ENCODE results near the gene PARP4. TPM values are rescaled to one million over a fixed set of nuclear protein-coding genes. Genes with fewer than 3 reads are reported as not detected.

PARP4 gene
- total and polyA plus RNA-seq, 2 of the 4 experiments (the other 2 are of a cell fraction): 31.7 to 50.2 TPM

- ChIA-PET CTCF (no interaction called here), POLR2A (ENCODE audit: unreplicated experiment) (no interaction called here)
- H4K5ac ChIP-seq (ENCODE audit: low read depth, low read length): no peak overlapping the region
- no peaks in the 10 kb centered on the region for H3K4me1 ChIP-seq (ENCODE audit: control insufficient read depth, insufficient read depth, low read length)
- H3K56ac ChIP-seq (ENCODE audit: extremely low read depth, insufficient read depth, low read length): no peak overlapping the region
- no peak overlapping the region for H2AK5ac ChIP-seq (ENCODE audit: low read depth, low read length)
- H2BK5ac ChIP-seq (ENCODE audit: low read depth, low read length, poor library complexity, severe bottlenecking): no peak overlapping the region
- H3K27ac ChIP-seq (ENCODE audit: insufficient read depth, low read length): no peak overlapping the region
- dilution Hi-C loops (cut with HindIII; ENCODE audit: low sequenced_read_pairs, unreplicated experiment) (no loop called here), in situ Hi-C loops (cut with MboI; ENCODE audit: low sequenced_read_pairs) (no loop called here), intact Hi-C loops (cut with micrococcal nuclease) (no loop called here)
- no peak overlapping the region for H2AK9ac ChIP-seq (replicated peaks; ENCODE audit: low read depth, low read length, poor library complexity)
- no peaks in the 10 kb centered on the region for H3K9me3 ChIP-seq (ENCODE audit: control insufficient read depth, insufficient read depth, low read length)
- no peak overlapping the region for H3K18ac ChIP-seq (ENCODE audit: low read depth, low read length)
- H2BK15ac ChIP-seq (ENCODE audit: low read depth, low read length): no peak overlapping the region
- no peak overlapping the region for H2BK120ac ChIP-seq (ENCODE audit: low read depth, low read length)
- no TSS peak for BruUV-seq (replicated peaks)
- H3K4me3 ChIP-seq (ENCODE audit: insufficient read depth, low read depth, low read length): no peak overlapping the region
- no peak overlapping the region for H3K4ac ChIP-seq (ENCODE audit: low read depth, low read length)
- H4K8ac ChIP-seq (ENCODE audit: low read depth in 2 of 2, low read length in 2 of 2): no peak overlapping the region
- peaks cover 3% of the 10 kb centered on the region; the same call in 1 of the 2 replicates for H3K27me3 ChIP-seq (ENCODE audit: control insufficient read depth, insufficient read depth, low read length)
- H3K23ac ChIP-seq (ENCODE audit: low read depth, low read length): no peak overlapping the region
- no peak overlapping the region for H3K4me2 ChIP-seq (ENCODE audit: low read depth, low read length)
- DNase-seq (no peak), ATAC-seq (ENCODE audit: low read depth) (no peak)
- no peak overlapping the region for H3K9ac ChIP-seq (ENCODE audit: low read depth, low read length)
- no peaks in the 10 kb centered on the region for H3K79me1 ChIP-seq (ENCODE audit: low read depth in 1 of 2, low read length in 2 of 2)
- peak; percentile 50 for TF ChIP-seq MAFK (IDR thresholded peaks at IDR 0.05; ENCODE audit: low read depth, low read length)
- TF ChIP-seq, protein P1, sequence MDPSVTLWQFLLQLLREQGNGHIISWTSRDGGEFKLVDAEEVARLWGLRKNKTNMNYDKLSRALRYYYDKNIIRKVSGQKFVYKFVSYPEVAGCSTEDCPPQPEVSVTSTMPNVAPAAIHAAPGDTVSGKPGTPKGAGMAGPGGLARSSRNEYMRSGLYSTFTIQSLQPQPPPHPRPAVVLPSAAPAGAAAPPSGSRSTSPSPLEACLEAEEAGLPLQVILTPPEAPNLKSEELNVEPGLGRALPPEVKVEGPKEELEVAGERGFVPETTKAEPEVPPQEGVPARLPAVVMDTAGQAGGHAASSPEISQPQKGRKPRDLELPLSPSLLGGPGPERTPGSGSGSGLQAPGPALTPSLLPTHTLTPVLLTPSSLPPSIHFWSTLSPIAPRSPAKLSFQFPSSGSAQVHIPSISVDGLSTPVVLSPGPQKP (IDR thresholded peaks at IDR 0.05; ENCODE audit: borderline replicate concordance, low read depth, low read length): no peak
- no peak overlapping the region for H2BK20ac ChIP-seq (ENCODE audit: low read depth, low read length)
- no peak overlapping the region for H4K91ac ChIP-seq (ENCODE audit: insufficient read depth, low read depth, low read length)
- no peak overlapping the region for H2AFZ ChIP-seq (replicated peaks; ENCODE audit: low read length, poor library complexity)
- no peaks in the 10 kb centered on the region for H3K9me1 ChIP-seq (ENCODE audit: insufficient read depth, low read length)
- no CpG with 5 or more reads among the region's 4 CpGs for WGBS, 2 experiments (ENCODE audit: extremely low coverage in 2 of 2, insufficient read length in 1 of 2)
- H4K20me1 ChIP-seq (ENCODE audit: insufficient read depth, low read length): no peaks in the 10 kb centered on the region
- H3K36me3 ChIP-seq (ENCODE audit: control insufficient read depth, insufficient read depth, low read length): no peaks in the 10 kb centered on the region
- no peak overlapping the region for H3K14ac ChIP-seq (replicated peaks; ENCODE audit: low read depth, low read length)
Measured at GRCh38 chr13:24406524-24406923, 106.1 kb downstream of the PARP4 start.

All from IMR-90 (cell line).